K562 (cell line): ENCODE data around the gene LRCOL1. TPM values are rescaled to one million over a fixed set of nuclear protein-coding genes. Genes with fewer than 3 reads are reported as not detected.
A peak's percentile ranks its signal among the peaks of the same experiment; 100 is the strongest.

Experiments used
- ATAC-seq: fragments of 200-7000 bp; cut with Tn5 transposase; 3 replicates; pipeline ENCODE4 v1.9.1; 2020; ENCODE audit warnings: moderate library complexity
- BruUV-seq: library from RNA; stranded (reverse); fragments of 400-500 nt; replicated peaks from 2 replicates; lab custom pipeline; 2021; lab: Mats Ljungman, UMichigan
- CTCF ChIA-PET: fragments of 300-600 bp; formaldehyde crosslinking; extraction: SDS; loops from one replicate; lab custom pipeline; 2021; ENCODE audit warnings: low intra/inter-chr PET ratio; lab: Yijun Ruan, JAX
- POLR2A ChIA-PET: fragments of 300-600, 350-650 bp; sonication (Branson Sonifier 250); formaldehyde crosslinking; extraction: SDS; loops from one replicate; lab custom pipeline; 2021; ENCODE audit warnings: antibody characterized with exemption, inconsistent platforms; lab: Yijun Ruan, JAX
- DNase-seq, 4 experiments: peaks; one replicate each; pipeline versions ENCODE4 v3.0.0 to v3.0.0-alpha.2; 2011 to 2018; ENCODE audit warnings: low spot score in 3 of 4, mixed read lengths in 3 of 4; ENCODE audit errors: extremely low read depth in 1 of 4
- FAIRE-seq: peaks from 2 replicates; lab custom pipeline; 2011; peaks lifted over from hg19 to GRCh38; lab: Jason Lieb, UNC
- H2AFZ ChIP-seq: 2 replicates; pipeline ENCODE4 v1.6.0; 2011; ENCODE audit warnings: low read depth, low read length, control low read depth, inconsistent platforms
- H3K27ac ChIP-seq: fragments of 200-600 bp; 3 replicates; pipeline ENCODE4 v1.8.0; 2011; ENCODE audit warnings: low read depth, mild to moderate bottlenecking, control low read depth, inconsistent platforms, low read length, moderate library complexity, mixed read lengths; ENCODE audit errors: extremely low read depth
- H3K27me3 ChIP-seq, 2 experiments: fragments of 300-600 bp in 1 of 2; 2 replicates in 1 of 2; 3 replicates in 1 of 2; pipeline versions ENCODE4 v1.6.0 to v1.8.0; 2011; ENCODE audit warnings: inconsistent platforms in 2 of 2, low read length in 2 of 2, mild to moderate bottlenecking in 1 of 2, mixed read lengths in 1 of 2, moderate library complexity in 1 of 2; ENCODE audit not compliant: control insufficient read depth in 2 of 2, insufficient read depth in 2 of 2
- H3K36me3 ChIP-seq: fragments of 300-600 bp; 3 replicates; pipeline ENCODE4 v1.8.0; 2011; ENCODE audit warnings: mild to moderate bottlenecking, low read length, inconsistent platforms; ENCODE audit not compliant: control insufficient read depth, insufficient read depth
- H3K4me1 ChIP-seq, 2 experiments: fragments of 200-600 bp in 1 of 2; replicated peaks in 1 of 2; 2 replicates in 1 of 2; 3 replicates in 1 of 2; pipeline versions ENCODE4 v1.5.1 to v1.8.0; 2011; ENCODE audit warnings: inconsistent platforms in 2 of 2, low read length in 2 of 2, mild to moderate bottlenecking in 1 of 2, mixed read lengths in 1 of 2, moderate library complexity in 1 of 2; ENCODE audit not compliant: control insufficient read depth in 2 of 2, insufficient read depth in 2 of 2
- H3K4me2 ChIP-seq: 2 replicates; pipeline ENCODE4 v1.6.1; 2011; ENCODE audit warnings: low read length, control low read depth, inconsistent platforms, mixed read lengths; ENCODE audit not compliant: insufficient read depth
- H3K4me3 ChIP-seq: fragments of 200-600 bp; sonication (generic), shearing (Covaris generic); 2 replicates; pipeline ENCODE4 v1.5.1; 2016; ENCODE audit warnings: control low read depth, inconsistent platforms
- H3K79me2 ChIP-seq: fragments of 200-600 bp; 3 replicates; pipeline ENCODE4 v1.8.0; 2011; ENCODE audit warnings: low read length, inconsistent platforms; ENCODE audit not compliant: control insufficient read depth, insufficient read depth
- H3K9ac ChIP-seq, 2 experiments: 2 replicates each; pipeline versions ENCODE4 v1.6.0 to v1.6.1; 2011; ENCODE audit warnings: low read depth in 2 of 2, low read length in 2 of 2, control low read depth in 1 of 2, inconsistent platforms in 1 of 2, mild to moderate bottlenecking in 1 of 2, mixed read lengths in 1 of 2; ENCODE audit not compliant: insufficient read depth in 1 of 2
- H3K9me1 ChIP-seq: one replicate; pipeline ENCODE4 v1.6.0; 2011; ENCODE audit warnings: inconsistent platforms, mild to moderate bottlenecking, low read length, moderate library complexity; ENCODE audit not compliant: control insufficient read depth, insufficient read depth
- H3K9me3 ChIP-seq: replicated peaks from 2 replicates; pipeline ENCODE4 v1.5.1; 2011; ENCODE audit warnings: low read depth, low read length, inconsistent platforms; ENCODE audit not compliant: control insufficient read depth, insufficient read depth
- H4K20me1 ChIP-seq: replicated peaks from 2 replicates; pipeline ENCODE4 v1.6.1; 2011; ENCODE audit warnings: low read length, inconsistent platforms, mixed read lengths; ENCODE audit not compliant: control insufficient read depth, insufficient read depth
- ATF3 ChIP-seq, 2 experiments: fragments of 450-650 bp in 1 of 2; sonication (generic) in 1 of 2; formaldehyde crosslinking in 1 of 2; IDR thresholded peaks in 1 of 2; conservative IDR thresholded peaks in 1 of 2; 2 replicates each; pipeline versions ENCODE4 v1.6.1 to v1.8.1; 2016 to 2023; ENCODE audit warnings: mild to moderate bottlenecking in 2 of 2, moderate library complexity in 2 of 2, inconsistent platforms in 1 of 2, missing genetic modification reagents in 1 of 2
- POLR2G ChIP-seq: fragments of 200-400 bp; formaldehyde crosslinking; IDR thresholded peaks from 2 replicates; pipeline ENCODE4 v1.6.1; 2017; ENCODE audit warnings: low read depth, mild to moderate bottlenecking, antibody characterized with exemption, low read length, moderate library complexity
- WGBS: fragments of 100-300 bp; shearing (Covaris generic); methylation state at CpG from one replicate; pipeline ENCODE4 v1.1.6; 2016; ENCODE audit warnings: low coverage, mixed read lengths; ENCODE audit not compliant: insufficient coverage; ENCODE audit errors: missing lambda C conversion rate; 5-methylcytosine and 5-hydroxymethylcytosine counted together
- in situ Hi-C: fragments of 300-500 bp; cut with MboI; formaldehyde crosslinking; loops from 4 replicates; pipeline ENCODE4 v1.15.0; 2018; ENCODE audit warnings: inconsistent platforms, mixed read lengths
- intact Hi-C: fragments of 100-400 bp; cut with micrococcal nuclease; formaldehyde crosslinking; loops from 2 replicates; pipeline ENCODE4 v1.14.2; 2022
- polyA plus RNA-seq, 8 experiments: library from polyadenylated mRNA; depleted of rRNA in 4 of 8; stranded (reverse) in 5 of 8; unstranded in 3 of 8; fragments of >200 nt; fragmentation: Nextera tagmentation in 2 of 8; fragmentation: Illumina TruSeq in 1 of 8; extraction: Ambion mirVana in 2 of 8; extraction: Trizol in 1 of 8; gene quantifications; 2 replicates each; pipeline versions ENCODE4 v1.2.1 to v1.2.3, GENCODE V29; 2011 to 2014; ENCODE audit warnings: inconsistent platforms in 1 of 8, missing spikeins in 1 of 8
- total RNA-seq, 7 experiments: library from RNA; depleted of rRNA in 6 of 7; stranded (reverse); fragments of >200 nt in 6 of 7; fragmentation: Illumina TruSeq in 2 of 7; extraction: Trizol in 2 of 7; gene quantifications; 2 replicates each; pipeline versions ENCODE4 v1.2.1 to v1.2.3, GENCODE V29; 2011 to 2021; ENCODE audit warnings: low replicate concordance in 1 of 7

LRCOL1 gene
- total and polyA plus RNA-seq, 9 of the 15 experiments (the other 6 are each of a cell fraction or from before 2014, with no cell fraction given), result not detected

GRCh38 chr12:132649226-132649945 is 39.0 kb upstream of the LRCOL1 start:
- FAIRE-seq, result no peak
- POLR2A ChIA-PET, result interaction anchor here (0.7 kb wide), 1 partner anchor 14 kb away, joined by 3 read pairs; no protein-coding TSS in a partner anchor
- no TSS peak for BruUV-seq
- H3K4me2 ChIP-seq, result no peak overlapping the region
- H3K9ac ChIP-seq, result no peak overlapping the region
- intact Hi-C loops, result no loop called here
- no peak overlapping the region for H2AFZ ChIP-seq
- in situ Hi-C loops, result no loop called here
- DNase-seq, result no peak
- no peak for TF ChIP-seq ATF3 (IDR thresholded peaks at IDR 0.05)
- TF ChIP-seq ATF3 (CRISPR knock-in tag; conservative IDR thresholded peaks at IDR 0.05), result no peak
- TF ChIP-seq POLR2G, result 0 out of 2 replicates have a peak, but pooled peaks have one; percentile 51
- H3K4me3 ChIP-seq, result no peak overlapping the region
- H3K9me3 ChIP-seq, result no peaks in the 10 kb centered on the region
- CTCF ChIA-PET, result no interaction called here
- WGBS, result 98% methylated on average over 25 of the region's 27 CpGs
- no peak overlapping the region for H3K27ac ChIP-seq
- H3K79me2 ChIP-seq, result no peaks in the 10 kb centered on the region
- H3K4me1 ChIP-seq, result no peaks in the 10 kb centered on the region
- peaks cover 92% of the 10 kb centered on the region for H3K36me3 ChIP-seq
- H3K9me1 ChIP-seq, result peaks cover 4% of the 10 kb centered on the region
- 0 out of 2 replicates have a peak, but pooled peaks cover 4% of the 10 kb centered on the region for H4K20me1 ChIP-seq
- no peaks in the 10 kb centered on the region for H3K27me3 ChIP-seq
- ATAC-seq, result no peak; the same call in 2 of the 3 replicates
